SU-DHL-6 (cell line): Measurements from ENCODE around the gene PLSCR3.

Experiments
- EZH2phosphoT487 ChIP-seq: fragments of 200-600 bp; sonication (generic), shearing (Covaris generic); conservative IDR thresholded peaks from 2 replicates; pipeline ENCODE4 v1.6.1; 2018; ENCODE audit warnings: mild to moderate bottlenecking, antibody characterized with exemption, low read length, moderate library complexity, mixed read lengths
- TF ChIP-seq, protein P1 (sequence below): fragments of 200-600 bp; sonication (generic); IDR thresholded peaks from one replicate; pipeline ENCODE4 v1.5.1; 2017; ENCODE audit warnings: antibody characterized with exemption, mild to moderate bottlenecking, low read length, moderate library complexity; ENCODE audit not compliant: insufficient read depth, poor library complexity, severe bottlenecking

DNA sequence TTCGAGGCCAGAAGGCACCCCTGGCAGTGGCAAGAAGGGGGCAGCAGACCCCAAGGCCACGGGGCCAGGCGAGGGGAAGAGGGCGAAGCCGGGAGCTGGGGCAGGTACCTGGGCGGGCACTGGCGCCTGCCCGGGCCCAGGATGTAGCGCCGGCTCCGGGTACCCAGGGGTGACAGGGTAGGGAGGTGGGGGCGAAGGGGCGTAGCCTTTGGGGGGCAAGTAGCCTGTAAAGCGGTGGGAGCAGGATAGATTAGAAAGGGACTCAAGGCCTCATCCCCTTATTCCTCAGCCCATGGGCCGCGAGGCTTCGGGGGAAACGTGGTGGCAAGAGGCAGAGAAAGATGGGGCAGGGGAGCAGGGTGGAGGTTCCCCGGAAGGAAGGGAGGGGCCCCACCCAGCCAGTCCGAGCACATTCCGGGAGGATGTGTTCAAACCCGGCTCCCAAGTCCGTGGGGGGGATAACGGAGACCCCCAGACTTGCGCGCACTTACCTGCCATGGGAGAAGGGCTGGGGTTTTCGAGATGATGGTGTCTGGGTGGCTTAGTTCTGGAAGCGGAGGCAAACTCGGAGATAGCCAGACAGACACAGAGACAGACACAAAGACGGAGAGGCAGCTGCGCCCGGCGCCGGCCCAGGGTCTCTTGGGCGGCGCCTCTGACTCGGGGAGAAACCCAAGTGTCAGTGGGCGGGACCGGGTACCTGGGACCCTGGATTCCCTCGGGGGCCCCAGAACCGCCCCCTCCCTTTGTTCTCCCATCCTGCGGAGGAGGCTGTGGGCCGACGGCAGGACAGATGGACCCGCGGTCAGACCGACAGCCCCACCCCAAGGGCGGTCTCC lies 493 bp downstream of the PLSCR3 start:
- TF ChIP-seq, protein P1, sequence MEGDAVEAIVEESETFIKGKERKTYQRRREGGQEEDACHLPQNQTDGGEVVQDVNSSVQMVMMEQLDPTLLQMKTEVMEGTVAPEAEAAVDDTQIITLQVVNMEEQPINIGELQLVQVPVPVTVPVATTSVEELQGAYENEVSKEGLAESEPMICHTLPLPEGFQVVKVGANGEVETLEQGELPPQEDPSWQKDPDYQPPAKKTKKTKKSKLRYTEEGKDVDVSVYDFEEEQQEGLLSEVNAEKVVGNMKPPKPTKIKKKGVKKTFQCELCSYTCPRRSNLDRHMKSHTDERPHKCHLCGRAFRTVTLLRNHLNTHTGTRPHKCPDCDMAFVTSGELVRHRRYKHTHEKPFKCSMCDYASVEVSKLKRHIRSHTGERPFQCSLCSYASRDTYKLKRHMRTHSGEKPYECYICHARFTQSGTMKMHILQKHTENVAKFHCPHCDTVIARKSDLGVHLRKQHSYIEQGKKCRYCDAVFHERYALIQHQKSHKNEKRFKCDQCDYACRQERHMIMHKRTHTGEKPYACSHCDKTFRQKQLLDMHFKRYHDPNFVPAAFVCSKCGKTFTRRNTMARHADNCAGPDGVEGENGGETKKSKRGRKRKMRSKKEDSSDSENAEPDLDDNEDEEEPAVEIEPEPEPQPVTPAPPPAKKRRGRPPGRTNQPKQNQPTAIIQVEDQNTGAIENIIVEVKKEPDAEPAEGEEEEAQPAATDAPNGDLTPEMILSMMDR = no peak
- TF ChIP-seq EZH2phosphoT487 = no peak
